Hepatocyte (in vitro differentiated cells): ENCODE measurements around the gene DPP10.

Source experiments
- EZH2 ChIP-seq: fragments of 200-600 bp; sonication (generic); IDR thresholded peaks from 2 replicates; pipeline ENCODE4 v1.6.1; 2016; ENCODE audit warnings: antibody characterized with exemption, mild to moderate bottlenecking, borderline replicate concordance
- EZH2phosphoT487 ChIP-seq: fragments of 200-600 bp; sonication (generic); IDR thresholded peaks from one replicate; pipeline ENCODE4 v1.6.1; 2018; ENCODE audit warnings: antibody characterized with exemption, mild to moderate bottlenecking, low read depth, moderate library complexity; ENCODE audit not compliant: unreplicated experiment, severe bottlenecking
- TF ChIP-seq, protein P1 (sequence below): fragments of 200-600 bp; sonication (generic); IDR thresholded peaks from 2 replicates; pipeline ENCODE4 v1.5.1; 2016; ENCODE audit warnings: antibody characterized with exemption, mild to moderate bottlenecking; ENCODE audit not compliant: poor library complexity

DNA sequence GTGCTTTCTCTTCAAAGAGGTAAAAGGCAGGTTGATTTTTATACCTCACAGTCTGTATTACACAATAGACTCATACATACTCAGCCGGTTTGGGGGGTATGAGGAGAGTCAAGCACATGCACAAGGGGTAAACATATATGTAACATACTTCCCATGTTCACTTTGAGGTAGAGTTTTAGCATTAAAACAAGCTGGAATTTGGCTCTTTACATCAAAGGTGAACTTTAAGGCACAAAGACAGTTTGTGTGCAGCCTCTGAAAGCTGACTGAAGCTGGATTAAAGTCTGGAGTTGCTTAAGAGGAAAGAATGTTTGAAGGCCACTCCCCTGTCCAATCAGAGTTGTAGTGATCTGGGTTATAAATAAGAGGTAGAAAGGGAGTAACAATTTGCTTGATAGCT, 282.0 kb downstream of the DPP10 start:
- TF ChIP-seq, protein P1, sequence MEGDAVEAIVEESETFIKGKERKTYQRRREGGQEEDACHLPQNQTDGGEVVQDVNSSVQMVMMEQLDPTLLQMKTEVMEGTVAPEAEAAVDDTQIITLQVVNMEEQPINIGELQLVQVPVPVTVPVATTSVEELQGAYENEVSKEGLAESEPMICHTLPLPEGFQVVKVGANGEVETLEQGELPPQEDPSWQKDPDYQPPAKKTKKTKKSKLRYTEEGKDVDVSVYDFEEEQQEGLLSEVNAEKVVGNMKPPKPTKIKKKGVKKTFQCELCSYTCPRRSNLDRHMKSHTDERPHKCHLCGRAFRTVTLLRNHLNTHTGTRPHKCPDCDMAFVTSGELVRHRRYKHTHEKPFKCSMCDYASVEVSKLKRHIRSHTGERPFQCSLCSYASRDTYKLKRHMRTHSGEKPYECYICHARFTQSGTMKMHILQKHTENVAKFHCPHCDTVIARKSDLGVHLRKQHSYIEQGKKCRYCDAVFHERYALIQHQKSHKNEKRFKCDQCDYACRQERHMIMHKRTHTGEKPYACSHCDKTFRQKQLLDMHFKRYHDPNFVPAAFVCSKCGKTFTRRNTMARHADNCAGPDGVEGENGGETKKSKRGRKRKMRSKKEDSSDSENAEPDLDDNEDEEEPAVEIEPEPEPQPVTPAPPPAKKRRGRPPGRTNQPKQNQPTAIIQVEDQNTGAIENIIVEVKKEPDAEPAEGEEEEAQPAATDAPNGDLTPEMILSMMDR: no peak
- TF ChIP-seq EZH2 (no peak), EZH2phosphoT487 (no peak)
